Ishikawa (cell line): ENCODE measurements around the gene MLXIPL.
A peak's percentile ranks its signal among the peaks of the same experiment; 100 is the strongest.

Experiments used
- CEBPB ChIP-seq: IDR thresholded peaks from 2 replicates; pipeline ENCODE4 v1.6.1; 2012
- CREB1 ChIP-seq: IDR thresholded peaks from 2 replicates; pipeline ENCODE4 v1.6.1; 2012; ENCODE audit warnings: low read depth
- EGR1 ChIP-seq: IDR thresholded peaks from 2 replicates; pipeline ENCODE4 v1.6.1; 2012
- EP300 ChIP-seq: IDR thresholded peaks from 2 replicates; pipeline ENCODE4 v1.6.1; 2012; ENCODE audit warnings: borderline replicate concordance
- FOXM1 ChIP-seq: IDR thresholded peaks from 2 replicates; pipeline ENCODE4 v1.6.1; 2012; ENCODE audit warnings: low read depth, borderline replicate concordance
- MAX ChIP-seq: IDR thresholded peaks from 2 replicates; pipeline ENCODE4 v1.6.1; 2012
- NFIC ChIP-seq: IDR thresholded peaks from 2 replicates; pipeline ENCODE4 v1.6.1; 2012
- RAD21 ChIP-seq: IDR thresholded peaks from 2 replicates; pipeline ENCODE4 v1.6.1; 2012; ENCODE audit warnings: low read depth
- REST ChIP-seq: IDR thresholded peaks from 2 replicates; pipeline ENCODE4 v1.6.1; 2012; ENCODE audit warnings: low read depth, mild to moderate bottlenecking
- TAF1 ChIP-seq: IDR thresholded peaks from 2 replicates; pipeline ENCODE4 v1.6.1; 2012; ENCODE audit warnings: low read depth, mild to moderate bottlenecking
- TCF12 ChIP-seq: IDR thresholded peaks from 2 replicates; pipeline ENCODE4 v1.6.1; 2012; ENCODE audit warnings: low read depth
- TEAD4 ChIP-seq: IDR thresholded peaks from 2 replicates; pipeline ENCODE4 v1.6.1; 2012
- USF1 ChIP-seq: IDR thresholded peaks from 2 replicates; pipeline ENCODE4 v1.6.1; 2012
- YY1 ChIP-seq: IDR thresholded peaks from 2 replicates; pipeline ENCODE4 v1.6.1; 2012; ENCODE audit warnings: low read depth
- ZBTB7A ChIP-seq: IDR thresholded peaks from 2 replicates; pipeline ENCODE4 v1.6.1; 2012; ENCODE audit warnings: low read depth

The MLXIPL gene

GRCh38 chr7:73612598-73613269, 11.6 kb downstream of the MLXIPL start:
- no peak for TF ChIP-seq MAX
- no peak for TF ChIP-seq CREB1
- TF ChIP-seq NFIC: no peak
- TF ChIP-seq FOXM1: no peak
- no peak for TF ChIP-seq YY1
- no peak for TF ChIP-seq TAF1
- TF ChIP-seq TEAD4: no peak
- no peak for TF ChIP-seq RAD21
- no peak for TF ChIP-seq ZBTB7A

- no peak for TF ChIP-seq RAD21
- no peak for TF ChIP-seq TAF1
- no peak for TF ChIP-seq CREB1
- no peak for TF ChIP-seq USF1
Measured at GRCh38 chr7:73611017-73611555, 13.2 kb downstream of the MLXIPL start.

- TF ChIP-seq NFIC (no peak), TAF1 (no peak), CEBPB (no peak), MAX (no peak), EGR1 (no peak), REST (no peak)
Measured at GRCh38 chr7:73610105-73610504, 14.2 kb downstream of the MLXIPL start.

- TF ChIP-seq REST: no peak
- no peak for TF ChIP-seq CEBPB
- no peak for TF ChIP-seq NFIC
- peak; percentile 89 for TF ChIP-seq RAD21
- 0 out of 2 replicates have a peak, but pooled peaks have one; percentile 13 for TF ChIP-seq YY1
Measured at GRCh38 chr7:73606801-73607691, 17.3 kb downstream of the MLXIPL start.

GRCh38 chr7:73605601-73606220, 18.6 kb downstream of the MLXIPL start:
- TF ChIP-seq EGR1: no peak
- TF ChIP-seq FOXM1: no peak
- TF ChIP-seq TCF12: no peak
- no peak for TF ChIP-seq YY1
- no peak for TF ChIP-seq CEBPB
- TF ChIP-seq REST: no peak
- TF ChIP-seq RAD21: no peak
- TF ChIP-seq NFIC: no peak
- no peak for TF ChIP-seq EP300
- no peak for TF ChIP-seq ZBTB7A
- no peak for TF ChIP-seq TAF1
- no peak for TF ChIP-seq CREB1
- no peak for TF ChIP-seq TEAD4
- TF ChIP-seq MAX: no peak
